Breast epithelium (tissue), 4 donors: ENCODE measurements around the gene CELF5. TPM values are rescaled to one million over a fixed set of nuclear protein-coding genes. Genes with fewer than 3 reads are reported as not detected.
"Not testable (repeated sequence)": the region's sequence is repeated elsewhere in the genome, so short reads cannot be mapped to it uniquely, and the experiment has no call there.

Source experiments
- DNase-seq, 2 donors: peaks; one replicate each; pipeline ENCODE4 v3.0.0-alpha.2; 2019; ENCODE audit warnings: low spot score in 2 of 2
- H3K27ac ChIP-seq, 2 donors: fragments of 200-600 bp; sonication (generic) in 1 of 2; one replicate each; pipeline ENCODE4 v1.5.1; 2016 to 2019; ENCODE audit warnings: mild to moderate bottlenecking in 1 of 2
- H3K27me3 ChIP-seq, 2 donors: fragments of 200-600 bp; sonication (generic) in 1 of 2; one replicate each; pipeline versions ENCODE4 v1.5.1 to v1.6.0; 2017 to 2019; ENCODE audit warnings: control low read depth in 1 of 2, mild to moderate bottlenecking in 1 of 2
- H3K36me3 ChIP-seq: fragments of 200-600 bp; one replicate; pipeline ENCODE4 v1.5.1; 2019
- H3K4me1 ChIP-seq, 2 donors: fragments of 200-600 bp; sonication (generic); one replicate each; pipeline ENCODE4 v1.5.1; 2016 to 2019; ENCODE audit warnings: control low read depth in 1 of 2
- H3K4me3 ChIP-seq, 3 donors: fragments of 200-600 bp; sonication (generic); 1 replicate in 2 of 3; 2 replicates in 1 of 3; pipeline ENCODE4 v1.5.1; 2016 to 2019; ENCODE audit warnings: mild to moderate bottlenecking in 3 of 3, moderate library complexity in 2 of 3
- H3K9me3 ChIP-seq, 2 donors: fragments of 200-600 bp; sonication (generic) in 1 of 2; one replicate each; pipeline ENCODE4 v1.5.1; 2016 to 2019; ENCODE audit warnings: control low read depth in 1 of 2
- POLR2A ChIP-seq: fragments of 450-650 bp; IDR thresholded peaks from one replicate; pipeline ENCODE4 v1.6.1; 2016; ENCODE audit warnings: antibody characterized with exemption, mild to moderate bottlenecking, moderate library complexity
- POLR2AphosphoS5 ChIP-seq, 3 donors: sonication (generic); formaldehyde crosslinking; IDR thresholded peaks; one replicate each; pipeline ENCODE4 v1.6.1; 2017; ENCODE audit warnings: antibody characterized with exemption in 3 of 3
- intact Hi-C: fragments of 100-400 bp; cut with DNase I; formaldehyde crosslinking; loops from one replicate; pipeline ENCODE4 v1.15.1; 2023; ENCODE audit warnings: low total_unique reads
- total RNA-seq, 3 donors: library from RNA; depleted of rRNA; stranded (reverse); fragments of >200 nt; gene quantifications; one replicate each; pipeline ENCODE4 v1.1.0, GENCODE V29; 2016
- TF ChIP-seq, protein P1 (sequence below), 3 donors: fragments of 450-650 bp; IDR thresholded peaks; one replicate each; pipeline ENCODE4 v1.5.1; 2016 to 2017; ENCODE audit warnings: antibody characterized with exemption in 3 of 3, mild to moderate bottlenecking in 3 of 3, moderate library complexity in 3 of 3

The CELF5 gene
- total RNA-seq, 3 donors from 2014 or later, result 0.33 to 0.59 TPM; not detected in 1

DNA sequence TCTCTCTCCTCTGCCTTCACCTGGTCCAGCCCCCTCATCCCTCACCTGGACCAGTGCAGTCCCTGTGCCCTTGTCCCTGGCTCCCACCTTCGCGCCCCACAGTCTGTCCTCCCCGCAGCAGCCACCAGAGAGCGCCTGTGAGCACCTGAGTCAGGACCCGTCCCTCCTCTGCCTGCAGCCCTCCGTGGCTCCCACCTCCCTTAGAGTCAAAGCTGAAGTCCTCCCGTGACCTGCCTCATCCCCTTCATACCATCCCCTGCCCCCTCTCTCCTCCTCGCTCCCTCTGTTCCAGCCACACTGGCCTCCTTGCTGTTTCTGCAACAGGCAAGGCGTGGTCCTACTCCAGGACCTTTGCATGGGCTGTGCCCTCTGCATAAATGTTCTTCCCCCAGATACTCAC is 10.3 kb downstream of the CELF5 start:
- TF ChIP-seq POLR2A (no peak), POLR2AphosphoS5 (IDR thresholded peaks at IDR 0.05) (no peak)
- Histone ChIP-seq H3K4me1 (no peaks in the 10 kb centered on the region), H3K36me3 (no peaks in the 10 kb centered on the region), H3K27ac (no peak overlapping the region), H3K9me3 (peaks cover 0 to 5% of the 10 kb centered on the region in 2 donors), H3K27me3 (no peaks in the 10 kb centered on the region), H3K4me3 (no peak overlapping the region)
- no peak for DNase-seq
- intact Hi-C loops, result no loop called here

DNA sequence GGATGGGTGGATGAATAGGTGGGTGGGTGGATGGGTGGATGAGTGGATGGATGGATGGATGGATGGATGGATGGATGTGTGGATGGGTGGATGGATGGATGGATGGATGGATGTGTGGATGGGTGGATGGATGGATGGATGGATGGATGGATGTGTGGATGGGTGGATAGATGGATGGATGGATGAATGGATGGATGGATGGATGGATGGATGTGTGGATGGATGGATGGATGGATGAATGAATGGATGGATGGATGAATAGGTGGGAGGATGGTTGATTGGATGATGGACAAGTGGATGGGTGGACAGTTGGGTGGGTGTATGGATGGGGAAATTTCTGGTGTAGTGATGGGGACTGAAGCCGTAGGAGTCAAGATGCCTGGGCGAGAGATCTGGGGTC is 11.1 kb downstream of the CELF5 start:
- H3K9me3 ChIP-seq, H3K27me3 ChIP-seq, H3K36me3 ChIP-seq, H3K4me3 ChIP-seq, DNase-seq, H3K27ac ChIP-seq, H3K4me1 ChIP-seq, intact Hi-C loops: not testable (repeated sequence)

DNA sequence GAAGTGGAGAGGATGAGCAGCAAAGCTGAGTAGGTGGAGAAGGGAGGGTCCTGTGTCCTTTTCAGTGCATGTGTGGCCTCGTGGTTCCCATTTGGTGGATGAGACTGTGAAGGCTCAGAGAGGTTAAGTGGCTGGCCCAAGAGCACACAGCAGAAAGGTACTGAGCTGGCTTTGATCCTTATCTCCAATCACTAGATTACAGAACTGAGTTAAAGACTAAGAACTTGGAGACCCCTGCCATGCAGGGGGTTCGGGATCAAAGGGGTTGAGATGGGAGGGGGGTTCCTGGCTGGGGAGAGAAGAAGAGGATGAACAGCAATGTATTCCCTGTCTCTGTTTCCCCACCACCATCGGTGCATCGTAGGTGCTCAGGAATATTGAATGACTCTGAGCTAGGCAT is 11.8 kb downstream of the CELF5 start:
- Histone ChIP-seq H3K36me3 (no peaks in the 10 kb centered on the region), H3K4me1 (no peaks in the 10 kb centered on the region), H3K4me3 (no peak overlapping the region), H3K27me3 (peaks cover 0 to under 1% of the 10 kb centered on the region in 2 donors), H3K9me3 (peaks cover 0 to 5% of the 10 kb centered on the region in 2 donors), H3K27ac (no peak overlapping the region)
- TF ChIP-seq POLR2AphosphoS5 (IDR thresholded peaks at IDR 0.05), result no peak
- no peak for TF ChIP-seq POLR2A
- TF ChIP-seq, protein P1, sequence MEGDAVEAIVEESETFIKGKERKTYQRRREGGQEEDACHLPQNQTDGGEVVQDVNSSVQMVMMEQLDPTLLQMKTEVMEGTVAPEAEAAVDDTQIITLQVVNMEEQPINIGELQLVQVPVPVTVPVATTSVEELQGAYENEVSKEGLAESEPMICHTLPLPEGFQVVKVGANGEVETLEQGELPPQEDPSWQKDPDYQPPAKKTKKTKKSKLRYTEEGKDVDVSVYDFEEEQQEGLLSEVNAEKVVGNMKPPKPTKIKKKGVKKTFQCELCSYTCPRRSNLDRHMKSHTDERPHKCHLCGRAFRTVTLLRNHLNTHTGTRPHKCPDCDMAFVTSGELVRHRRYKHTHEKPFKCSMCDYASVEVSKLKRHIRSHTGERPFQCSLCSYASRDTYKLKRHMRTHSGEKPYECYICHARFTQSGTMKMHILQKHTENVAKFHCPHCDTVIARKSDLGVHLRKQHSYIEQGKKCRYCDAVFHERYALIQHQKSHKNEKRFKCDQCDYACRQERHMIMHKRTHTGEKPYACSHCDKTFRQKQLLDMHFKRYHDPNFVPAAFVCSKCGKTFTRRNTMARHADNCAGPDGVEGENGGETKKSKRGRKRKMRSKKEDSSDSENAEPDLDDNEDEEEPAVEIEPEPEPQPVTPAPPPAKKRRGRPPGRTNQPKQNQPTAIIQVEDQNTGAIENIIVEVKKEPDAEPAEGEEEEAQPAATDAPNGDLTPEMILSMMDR (IDR thresholded peaks at IDR 0.05), result no peak
- intact Hi-C loops, result no loop called here
- DNase-seq, result no peak

DNA sequence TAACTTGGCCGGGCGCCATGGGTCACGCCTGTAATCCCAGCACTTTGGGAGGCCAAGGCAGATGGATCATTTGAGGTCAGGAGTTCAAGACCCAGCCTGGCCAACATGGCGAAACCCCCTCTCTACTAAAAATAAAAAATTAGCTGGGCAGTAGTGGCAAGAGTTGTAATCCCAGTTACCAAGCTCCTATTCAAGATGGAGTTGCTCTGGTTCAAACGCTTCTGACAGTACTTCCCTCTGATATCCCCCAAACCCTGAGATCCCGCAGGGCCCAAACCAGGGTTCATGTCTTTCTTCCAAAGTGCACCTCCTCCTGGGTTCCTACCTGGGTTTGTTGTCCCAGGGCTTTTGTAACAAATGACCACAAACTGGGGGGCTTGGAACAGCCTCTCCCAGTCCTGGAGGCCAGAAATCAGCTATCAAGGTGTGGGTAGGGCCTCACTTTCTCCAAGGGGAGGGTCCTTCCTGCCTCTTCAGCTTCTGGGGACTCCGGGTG is 13.7 kb downstream of the CELF5 start:
- H3K27me3 ChIP-seq, result peaks cover 0 to 7% of the 10 kb centered on the region in 2 donors
- H3K4me1 ChIP-seq, result no peaks in the 10 kb centered on the region
- DNase-seq, result no peak
- intact Hi-C loops, result no loop called here
- H3K36me3 ChIP-seq, result no peaks in the 10 kb centered on the region
- H3K9me3 ChIP-seq, result peaks cover 0 to 5% of the 10 kb centered on the region in 2 donors
- no peak overlapping the region for H3K27ac ChIP-seq
- H3K4me3 ChIP-seq, result no peak overlapping the region
- TF ChIP-seq POLR2AphosphoS5 (IDR thresholded peaks at IDR 0.05), result no peak
- TF ChIP-seq, protein P1 (IDR thresholded peaks at IDR 0.05), result no peak
- TF ChIP-seq POLR2A, result no peak

DNA sequence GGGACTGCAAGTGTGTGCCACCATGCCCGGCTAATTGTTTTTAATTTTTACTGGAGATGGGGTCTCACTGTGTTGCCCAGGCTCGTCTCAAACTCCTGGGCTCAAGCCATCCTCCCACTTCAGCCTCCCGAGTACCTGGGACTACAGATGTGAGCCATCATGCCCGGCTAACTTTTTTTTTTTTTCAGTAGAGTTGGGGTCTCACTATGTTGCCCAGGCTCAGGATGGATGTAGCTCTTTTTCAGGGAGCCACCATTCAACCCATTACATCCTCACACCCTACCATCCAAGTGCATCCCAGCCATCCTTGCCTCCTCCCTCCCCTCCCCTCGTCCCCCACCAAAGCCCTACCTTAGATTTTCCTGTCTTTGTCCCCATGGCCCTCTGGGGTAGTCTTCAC is 14.9 kb downstream of the CELF5 start:
- Histone ChIP-seq H3K27me3 (peaks cover 0 to 7% of the 10 kb centered on the region in 2 donors), H3K9me3 (peaks cover 0 to 5% of the 10 kb centered on the region in 2 donors), H3K36me3 (no peaks in the 10 kb centered on the region), H3K27ac (no peak overlapping the region), H3K4me3 (no peak overlapping the region), H3K4me1 (no peaks in the 10 kb centered on the region)
- intact Hi-C loops, result no loop called here
- TF ChIP-seq POLR2AphosphoS5 (IDR thresholded peaks at IDR 0.05) (no peak), POLR2A (no peak)
- TF ChIP-seq, protein P1 (IDR thresholded peaks at IDR 0.05), result no peak
- no peak for DNase-seq

DNA sequence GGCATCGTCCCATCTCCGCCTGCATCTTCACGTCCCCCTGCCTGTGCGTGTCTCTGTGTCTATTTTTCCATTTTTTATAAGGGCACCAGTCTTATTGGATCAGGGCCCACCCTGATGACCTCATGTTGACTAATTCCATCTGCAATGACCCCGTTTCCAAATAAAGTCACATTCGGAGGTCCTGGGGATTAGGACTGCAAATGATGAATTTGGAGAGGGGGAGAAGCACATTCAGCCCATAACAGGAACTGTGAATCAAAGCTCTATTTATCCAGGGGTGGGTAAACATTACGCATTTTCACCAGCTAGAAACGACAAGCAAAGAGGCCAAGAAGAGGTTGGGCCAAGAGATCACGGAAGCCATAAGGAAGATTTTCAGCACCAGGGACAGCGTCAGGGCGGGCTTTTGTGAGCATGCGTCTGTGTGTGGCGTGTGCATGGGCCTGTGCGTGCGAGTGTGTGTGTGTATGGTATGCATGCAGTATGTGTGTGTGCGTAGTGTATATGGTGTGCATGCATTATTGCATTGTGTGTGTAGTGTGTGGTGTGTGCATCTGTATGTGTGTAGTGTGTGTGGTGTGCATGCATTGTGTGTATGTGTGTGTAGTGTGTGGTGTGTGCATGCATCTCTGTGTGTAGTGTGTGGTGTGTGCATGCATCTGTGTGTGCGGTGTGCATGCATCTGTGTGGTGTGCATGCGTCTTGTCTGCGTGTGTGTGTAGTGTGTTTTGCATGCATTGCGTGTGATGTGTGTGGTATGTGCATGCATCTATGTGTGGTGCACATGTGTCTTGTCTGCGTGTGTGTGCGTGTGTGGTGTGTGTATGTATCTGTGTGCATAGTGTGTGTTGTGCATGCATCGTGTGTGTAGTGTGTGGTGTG is 19.6 kb downstream of the CELF5 start:
- Histone ChIP-seq H3K4me1 (no peaks in the 10 kb centered on the region), H3K36me3 (no peaks in the 10 kb centered on the region), H3K27me3 (peaks cover 0 to 7% of the 10 kb centered on the region in 2 donors), H3K9me3 (no peaks in the 10 kb centered on the region), H3K27ac (no peak overlapping the region), H3K4me3 (no peak overlapping the region)
- intact Hi-C loops, result no loop called here
- DNase-seq, result no peak
- no peak for TF ChIP-seq POLR2A
- TF ChIP-seq, protein P1 (IDR thresholded peaks at IDR 0.05), result no peak
- TF ChIP-seq POLR2AphosphoS5 (IDR thresholded peaks at IDR 0.05), result no peak
